Fibroblast of the aortic adventitia (primary cell): ENCODE measurements around the gene PITX1. TPM values are rescaled to one million over a fixed set of nuclear protein-coding genes. Genes with fewer than 3 reads are reported as not detected.

ENCODE experiments used
- DNase-seq: peaks from one replicate; pipeline ENCODE4 v3.0.0-alpha.2; 2010; ENCODE audit warnings: low read depth
- H3K4me3 ChIP-seq: 2 replicates; pipeline ENCODE4 v1.5.1; 2011; ENCODE audit warnings: low read depth, mild to moderate bottlenecking, control low read depth, low read length, moderate library complexity
- total RNA-seq: library from RNA; depleted of rRNA; stranded (reverse); fragments of >200 nt; gene quantifications from 2 replicates; pipeline ENCODE4 v1.2.3, GENCODE V29; 2012; ENCODE audit warnings: low replicate concordance
- TF ChIP-seq, protein P1 (sequence below): IDR thresholded peaks from 2 replicates; pipeline ENCODE4 v1.5.1; 2011; ENCODE audit warnings: mild to moderate bottlenecking, low read length, control low read depth, inconsistent platforms; ENCODE audit not compliant: insufficient read depth

The PITX1 gene
- total RNA-seq, 1 donor, result 1.5 TPM

DNA sequence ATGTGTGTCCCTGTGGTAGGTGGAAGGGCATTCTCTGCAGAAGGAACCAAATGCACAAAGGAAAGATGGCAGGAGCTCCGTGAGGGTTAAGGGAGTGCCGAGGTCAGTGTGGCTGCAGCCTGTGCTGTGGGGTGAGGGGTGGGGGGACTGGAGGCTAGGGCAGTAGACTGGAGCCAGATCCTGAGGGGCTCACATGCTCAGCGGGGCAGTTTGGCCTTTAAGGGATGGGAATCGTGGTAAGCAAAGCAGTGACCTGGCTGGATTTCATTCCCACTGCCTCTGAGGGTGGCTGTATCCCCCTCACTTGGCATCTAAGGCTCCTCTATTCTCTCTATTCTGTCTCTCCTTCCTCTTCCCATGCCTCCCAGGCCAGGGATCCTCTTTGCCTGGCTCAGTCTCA, 15.6 kb downstream of the PITX1 start:
- H3K4me3 ChIP-seq, result no peak overlapping the region
- DNase-seq, result no peak
- TF ChIP-seq, protein P1, sequence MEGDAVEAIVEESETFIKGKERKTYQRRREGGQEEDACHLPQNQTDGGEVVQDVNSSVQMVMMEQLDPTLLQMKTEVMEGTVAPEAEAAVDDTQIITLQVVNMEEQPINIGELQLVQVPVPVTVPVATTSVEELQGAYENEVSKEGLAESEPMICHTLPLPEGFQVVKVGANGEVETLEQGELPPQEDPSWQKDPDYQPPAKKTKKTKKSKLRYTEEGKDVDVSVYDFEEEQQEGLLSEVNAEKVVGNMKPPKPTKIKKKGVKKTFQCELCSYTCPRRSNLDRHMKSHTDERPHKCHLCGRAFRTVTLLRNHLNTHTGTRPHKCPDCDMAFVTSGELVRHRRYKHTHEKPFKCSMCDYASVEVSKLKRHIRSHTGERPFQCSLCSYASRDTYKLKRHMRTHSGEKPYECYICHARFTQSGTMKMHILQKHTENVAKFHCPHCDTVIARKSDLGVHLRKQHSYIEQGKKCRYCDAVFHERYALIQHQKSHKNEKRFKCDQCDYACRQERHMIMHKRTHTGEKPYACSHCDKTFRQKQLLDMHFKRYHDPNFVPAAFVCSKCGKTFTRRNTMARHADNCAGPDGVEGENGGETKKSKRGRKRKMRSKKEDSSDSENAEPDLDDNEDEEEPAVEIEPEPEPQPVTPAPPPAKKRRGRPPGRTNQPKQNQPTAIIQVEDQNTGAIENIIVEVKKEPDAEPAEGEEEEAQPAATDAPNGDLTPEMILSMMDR, result no peak

DNA sequence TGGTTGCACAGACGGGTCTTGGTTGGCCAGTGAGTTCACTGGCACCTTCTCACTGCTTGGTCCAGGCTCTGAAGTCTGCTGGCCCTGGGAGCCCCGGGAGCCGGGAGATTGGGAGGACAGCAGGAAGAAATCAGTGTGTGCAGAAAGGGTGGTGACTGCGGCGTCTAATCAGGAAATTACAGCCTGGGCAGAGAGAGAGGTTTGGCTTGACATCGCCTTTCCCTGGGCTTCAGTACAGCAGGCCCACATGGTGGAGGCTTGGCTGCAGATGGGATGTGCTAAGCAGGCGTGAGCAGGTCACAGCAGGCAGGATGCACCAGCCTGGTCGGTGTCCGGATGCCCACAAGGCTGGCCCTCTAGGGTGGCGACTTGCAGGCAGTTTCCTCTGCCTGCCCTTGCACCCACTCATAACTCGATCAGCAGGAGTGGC, 17.2 kb downstream of the PITX1 start:
- TF ChIP-seq, protein P1, result no peak
- DNase-seq, result peak; percentile 19
- no peak overlapping the region for H3K4me3 ChIP-seq

DNA sequence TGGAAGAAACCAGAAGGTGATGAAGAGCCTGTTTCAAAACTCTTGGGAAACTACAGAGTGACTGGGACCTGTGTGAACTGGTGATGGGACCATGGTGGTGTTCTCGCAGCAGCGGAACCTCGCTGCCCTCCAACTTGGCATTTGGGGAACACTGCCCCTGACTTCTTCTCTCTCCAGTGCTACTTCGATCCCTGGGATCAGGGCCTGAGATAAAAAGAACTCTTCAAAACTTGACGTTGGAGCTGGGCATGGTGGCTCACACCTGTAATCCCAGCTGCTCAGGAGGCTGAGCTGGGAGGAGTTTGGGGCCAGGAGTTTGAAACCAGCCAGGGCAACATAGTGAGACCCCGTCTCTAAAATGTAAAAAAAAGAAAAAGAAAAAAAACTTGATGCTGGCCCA, 18.1 kb downstream of the PITX1 start:
- H3K4me3 ChIP-seq, result no peak overlapping the region
- no peak for DNase-seq
- TF ChIP-seq, protein P1, result no peak

DNA sequence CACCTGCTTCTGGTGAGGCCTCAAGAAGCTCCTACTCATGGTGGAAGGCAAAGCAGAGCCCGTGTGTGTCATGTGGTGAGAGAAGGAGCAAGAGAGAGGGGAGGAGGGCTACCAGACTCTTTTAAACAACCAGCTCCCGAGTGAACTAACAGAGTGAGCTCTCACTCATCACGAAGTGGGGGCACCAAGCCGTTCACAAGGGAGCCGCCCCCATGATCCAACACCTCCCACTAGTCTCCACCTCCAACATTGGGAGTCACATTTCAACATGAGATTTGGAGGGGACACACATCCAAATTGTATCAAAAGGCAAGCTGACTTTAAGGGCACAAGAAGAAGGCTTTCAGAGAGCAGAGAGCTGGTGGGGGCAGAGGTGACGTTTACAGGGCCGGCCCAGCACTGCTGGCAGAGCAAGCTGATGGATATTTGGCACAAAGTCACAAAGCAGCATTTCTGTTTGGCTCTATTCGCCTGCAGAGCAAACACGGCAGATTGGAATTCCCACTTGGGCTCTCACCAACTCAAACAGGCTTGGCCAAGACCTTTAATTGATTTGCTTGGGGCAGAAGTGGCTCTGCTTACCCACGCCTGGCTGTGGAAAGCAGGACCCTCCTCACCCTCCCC, 20.0 kb downstream of the PITX1 start:
- no peak overlapping the region for H3K4me3 ChIP-seq
- peak; percentile 84 for DNase-seq
- TF ChIP-seq, protein P1, result no peak

DNA sequence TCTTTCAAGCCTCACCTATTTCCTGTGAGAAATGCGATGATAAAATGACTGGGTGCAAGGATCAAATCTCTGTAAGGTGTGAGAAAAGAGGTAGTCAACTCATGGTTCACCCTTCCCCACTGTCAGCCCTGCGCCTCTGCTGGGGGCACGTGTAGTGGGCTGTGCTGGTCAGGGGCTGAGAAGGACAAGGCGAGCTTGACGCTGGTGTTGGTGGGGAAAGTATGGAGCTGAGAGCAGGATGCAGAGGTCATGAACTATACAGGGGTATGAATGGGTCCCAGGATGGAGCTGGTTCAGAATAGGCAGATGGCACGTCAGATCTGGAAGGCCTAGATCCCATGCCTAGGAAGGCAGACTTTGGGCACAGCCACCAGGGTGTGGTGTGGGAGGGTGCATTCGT, 20.6 kb downstream of the PITX1 start:
- H3K4me3 ChIP-seq, result no peak overlapping the region
- DNase-seq, result no peak
- TF ChIP-seq, protein P1, result no peak

DNA sequence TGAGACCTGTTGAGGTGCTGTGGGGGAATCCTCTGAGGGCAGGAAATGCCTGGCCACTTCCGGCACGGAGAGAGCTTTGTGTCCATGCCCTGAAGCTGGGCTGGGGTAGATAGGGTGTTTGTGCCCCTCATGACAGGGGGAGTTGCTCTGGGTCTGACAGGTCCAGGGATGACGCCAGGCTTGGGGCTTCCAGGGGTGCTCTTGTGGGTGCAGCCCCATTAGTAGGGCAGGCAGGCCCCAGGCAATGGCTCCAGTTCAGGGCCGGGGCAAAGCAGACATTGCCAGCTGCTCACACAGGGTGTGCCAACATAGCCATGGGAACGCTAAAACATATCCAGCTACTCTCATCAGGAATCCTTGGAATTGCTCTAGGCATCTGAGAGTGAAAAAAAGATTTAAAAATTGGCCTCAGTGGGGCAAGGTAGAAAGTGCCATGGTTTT, 21.1 kb downstream of the PITX1 start:
- no peak overlapping the region for H3K4me3 ChIP-seq
- TF ChIP-seq, protein P1, result no peak
- no peak for DNase-seq
